GM18499 (cell line): ENCODE measurements around the gene ADPRS.

ENCODE experiments used
- ATAC-seq: cut with Tn5 transposase; IDR thresholded peaks from one replicate; pipeline ENCODE4 v1.9.1; 2021; ENCODE audit warnings: moderate number of reproducible peaks; ENCODE audit not compliant: insufficient read depth, unreplicated experiment

The ADPRS gene, protein sequence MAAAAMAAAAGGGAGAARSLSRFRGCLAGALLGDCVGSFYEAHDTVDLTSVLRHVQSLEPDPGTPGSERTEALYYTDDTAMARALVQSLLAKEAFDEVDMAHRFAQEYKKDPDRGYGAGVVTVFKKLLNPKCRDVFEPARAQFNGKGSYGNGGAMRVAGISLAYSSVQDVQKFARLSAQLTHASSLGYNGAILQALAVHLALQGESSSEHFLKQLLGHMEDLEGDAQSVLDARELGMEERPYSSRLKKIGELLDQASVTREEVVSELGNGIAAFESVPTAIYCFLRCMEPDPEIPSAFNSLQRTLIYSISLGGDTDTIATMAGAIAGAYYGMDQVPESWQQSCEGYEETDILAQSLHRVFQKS

GRCh38 chr1:36088577-36089392, at the start of gene ADPRS:
Gene ADPRS (plus strand): TSS chr1:36088892. CDS start chr1:36088905, 13 bp downstream.
- ATAC-seq: peak; percentile 65

GRCh38 chr1:36040238-36040637, 48.5 kb upstream of the ADPRS start:
- ATAC-seq: no peak

DNA sequence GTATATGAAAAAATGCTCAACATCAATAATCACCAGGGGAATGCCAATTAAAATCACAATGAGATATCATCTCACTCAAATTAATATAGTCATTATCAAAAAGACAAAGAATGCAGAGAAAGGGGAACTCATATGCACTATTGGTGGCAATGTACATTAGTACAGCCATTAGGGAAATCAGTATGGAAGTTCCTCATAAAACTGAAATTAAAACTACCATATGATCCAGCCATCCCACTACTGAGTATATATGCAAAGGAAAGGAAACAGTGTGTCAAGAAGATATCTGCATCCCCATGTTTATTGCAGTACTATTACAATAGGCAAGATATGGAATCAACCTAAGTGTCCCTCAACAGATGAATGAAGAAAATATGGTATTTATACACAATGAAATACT, 36.9 kb upstream of the ADPRS start:
- no peak for ATAC-seq

DNA sequence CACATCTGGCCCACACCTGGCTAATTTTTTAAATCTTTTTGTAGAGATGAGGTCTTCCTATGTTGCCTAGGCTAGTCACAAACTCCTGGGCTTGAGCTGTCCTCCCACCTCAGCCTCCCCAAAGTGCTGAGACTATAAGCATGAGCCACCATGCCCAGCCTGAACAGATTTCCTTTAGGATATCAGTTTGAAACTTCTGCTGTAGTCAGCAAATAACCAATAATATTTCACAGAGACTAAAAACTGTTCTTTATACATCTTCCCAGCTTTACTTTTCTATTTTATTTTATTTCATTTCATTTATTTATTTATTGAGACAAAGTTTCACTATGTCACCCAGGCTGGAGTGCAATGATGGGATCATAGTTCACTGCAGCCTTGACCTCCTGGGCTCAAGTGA, 34.7 kb upstream of the ADPRS start:
- ATAC-seq: no peak

DNA sequence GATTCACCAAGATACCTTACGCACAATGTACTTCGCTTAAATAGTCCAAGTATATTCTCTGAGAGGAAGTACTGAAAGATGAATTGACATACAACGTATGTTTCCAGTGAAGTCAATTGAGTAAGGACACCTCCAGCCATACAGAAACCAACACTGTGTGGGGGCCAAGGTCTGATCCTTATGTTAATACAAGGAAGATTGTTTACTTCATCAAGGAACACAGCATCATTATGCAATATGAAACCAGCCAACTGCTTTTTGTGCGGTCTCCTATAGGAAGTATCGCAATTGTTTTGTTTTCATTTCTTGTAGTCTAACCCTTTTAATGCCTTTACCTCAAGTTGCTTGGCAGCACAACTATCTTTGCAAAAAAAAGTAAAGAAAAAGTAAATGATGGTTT, 33.0 kb upstream of the ADPRS start:
- ATAC-seq: no peak

- no peak for ATAC-seq
Observed at GRCh38 chr1:36062315-36062714, 26.4 kb upstream of the ADPRS start.

DNA sequence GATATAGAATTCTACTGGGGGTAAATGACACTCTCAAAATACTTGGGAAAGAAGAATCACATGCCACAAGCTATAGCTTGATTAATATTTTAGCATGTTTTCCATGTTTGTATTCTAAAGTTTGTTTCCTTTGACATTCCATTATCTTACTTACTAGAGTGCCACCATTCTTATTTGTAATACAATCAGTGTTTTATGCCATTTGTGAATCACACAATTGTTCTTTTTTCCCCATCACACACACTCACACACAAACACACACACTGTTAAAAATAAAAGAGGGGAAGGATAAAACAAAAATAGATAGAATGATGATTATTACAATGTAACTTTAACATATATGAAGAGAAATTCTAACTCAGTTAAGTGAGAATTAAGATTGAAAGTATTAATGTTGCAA, 20.8 kb upstream of the ADPRS start:
- no peak for ATAC-seq

DNA sequence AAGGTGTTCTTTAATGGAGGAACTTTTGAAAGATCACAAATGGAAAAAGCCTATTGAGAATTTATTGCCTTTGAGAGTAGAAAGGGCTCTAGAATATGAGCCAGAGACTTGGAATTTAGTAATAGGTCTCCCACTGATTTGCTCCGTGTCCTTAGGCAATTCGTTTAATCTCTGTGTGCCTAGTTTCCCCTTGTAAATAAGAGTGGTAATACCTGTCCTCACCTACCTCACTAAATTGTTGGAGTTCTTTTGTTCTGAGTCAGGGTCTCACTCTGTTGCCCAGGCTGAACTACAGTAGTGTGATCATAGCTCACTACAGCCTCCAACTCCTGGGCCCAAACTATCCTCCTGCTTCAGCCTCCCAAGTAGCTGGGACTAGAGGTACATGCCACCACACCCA, 19.8 kb upstream of the ADPRS start:
- ATAC-seq: no peak

GRCh38 chr1:36070349-36070748, 18.3 kb upstream of the ADPRS start:
- no peak for ATAC-seq

GRCh38 chr1:36076979-36077573, 11.6 kb upstream of the ADPRS start:
- no peak for ATAC-seq

- ATAC-seq: no peak
Observed at GRCh38 chr1:36080236-36080635, 8.5 kb upstream of the ADPRS start.

DNA sequence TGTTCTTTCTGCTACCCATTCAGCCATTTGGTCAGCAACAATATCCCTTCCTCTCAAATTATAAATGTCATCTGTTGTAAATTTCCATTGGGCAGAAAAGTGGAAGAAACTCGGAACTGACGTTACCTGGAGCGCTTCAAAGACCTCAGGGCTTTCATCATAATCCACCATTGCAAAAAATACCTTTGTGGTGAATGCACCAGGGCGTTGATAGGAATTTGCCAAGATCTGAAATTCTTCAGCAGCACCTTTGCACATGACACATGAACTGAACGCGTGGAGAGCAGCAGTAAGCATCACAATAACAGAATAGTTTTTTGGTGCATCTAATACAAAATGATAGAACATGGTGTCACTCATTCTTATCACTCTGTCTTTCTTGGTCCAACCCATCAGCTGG, 7.9 kb upstream of the ADPRS start:
- no peak for ATAC-seq

GRCh38 chr1:36081926-36082485, 6.7 kb upstream of the ADPRS start:
- ATAC-seq: no peak

- ATAC-seq: no peak
Observed at GRCh38 chr1:36083219-36083618, 5.5 kb upstream of the ADPRS start.

DNA sequence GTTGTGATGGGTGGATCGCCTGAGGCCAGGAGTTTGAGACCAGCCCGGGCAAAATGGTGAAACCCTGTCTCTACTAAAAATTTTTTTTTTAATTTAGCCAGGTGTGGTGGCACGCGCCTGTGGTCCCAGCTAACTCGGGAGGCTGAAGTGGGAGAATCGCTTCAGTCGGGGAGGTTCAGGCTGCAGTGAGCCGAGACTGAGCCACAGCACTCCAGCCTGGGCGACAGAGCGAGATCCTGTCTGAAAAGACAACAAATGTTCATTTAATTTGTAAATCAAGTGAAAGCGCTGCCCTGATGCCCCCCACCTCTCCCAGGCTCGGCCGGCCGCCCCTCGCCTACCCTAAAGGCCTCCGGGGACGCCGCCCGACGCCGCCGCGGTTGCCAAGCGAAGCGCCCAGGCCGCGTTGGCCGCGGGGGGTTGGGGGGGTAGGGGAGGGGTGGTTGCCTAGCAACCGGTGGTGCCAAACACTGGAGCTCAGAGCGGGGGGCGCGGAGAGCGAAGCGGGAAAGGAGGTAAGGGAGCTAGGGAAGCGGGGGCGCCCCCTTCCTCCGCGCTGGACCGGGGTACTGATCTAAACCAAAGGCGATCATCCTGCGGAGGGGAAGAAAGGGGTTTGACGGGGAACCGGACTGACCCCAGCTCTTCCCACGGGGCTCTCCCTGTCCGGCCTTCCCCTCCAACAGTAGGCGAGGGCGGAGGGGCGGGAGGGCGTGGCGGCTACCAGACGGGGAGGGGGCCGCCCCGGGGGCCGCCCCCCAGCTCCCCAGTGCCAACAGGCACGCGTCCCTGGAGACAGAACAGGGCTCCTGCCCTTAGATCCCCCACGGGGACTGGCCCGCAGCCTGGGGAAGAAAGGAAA, 4.8 kb upstream of the ADPRS start, which contains the start of gene TEKT2:
Gene TEKT2 (plus strand): TSS at position 460 of the 862 bp plus-strand sequence. CDS start 828 bp downstream, outside the sequence.
- no peak for ATAC-seq

- ATAC-seq: no peak
Observed at GRCh38 chr1:36084497-36085115, 4.1 kb upstream of the ADPRS start.

DNA sequence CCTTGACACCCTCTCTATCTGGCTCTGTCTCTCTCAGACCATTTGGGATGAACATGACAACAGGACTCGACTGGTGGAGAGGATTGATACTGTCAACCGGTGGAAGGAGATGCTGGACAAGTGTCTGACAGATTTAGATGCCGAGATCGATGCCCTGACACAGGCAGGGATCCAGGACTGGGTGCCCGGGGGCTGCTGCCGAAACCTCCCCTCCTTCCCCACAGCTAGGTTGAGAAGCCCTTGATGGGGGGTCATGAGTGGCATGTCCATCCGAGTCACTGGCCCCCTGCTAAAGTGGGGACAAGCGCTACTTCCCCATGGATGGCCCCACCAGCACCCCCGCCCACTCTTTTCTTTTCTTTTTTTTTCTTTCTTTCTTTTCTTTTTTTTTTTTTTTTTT, 3.6 kb upstream of the ADPRS start:
- no peak for ATAC-seq

GRCh38 chr1:36085686-36086526, 2.8 kb upstream of the ADPRS start:
- no peak for ATAC-seq
